Measurements from ENCODE around the gene GOLGA6L6.
"Not testable (repeated sequence)": the region's sequence is repeated elsewhere in the genome, so short reads cannot be mapped to it uniquely, and the experiment has no call there.

GRCh38 chr15:20581261-20582108, 39.9 kb upstream of the GOLGA6L6 start:
- TF ChIP-seq CTCF (IDR thresholded peaks at IDR 0.05); EZH2 (IDR thresholded peaks at IDR 0.05; ENCODE audit: borderline replicate concordance, insufficient read depth, low read depth, low read length, poor library complexity, severe bottlenecking): not testable (repeated sequence)
